ENCODE measurements around the gene ADD2.
"Not testable (repeated sequence)": the region's sequence is repeated elsewhere in the genome, so short reads cannot be mapped to it uniquely, and the experiment has no call there.

Gene ADD2

GRCh38 chr2:70745276-70745825, 22.6 kb downstream of the ADD2 start:
- no peak overlapping the region for H3K9ac ChIP-seq (ENCODE audit: low read depth, low read length)
- no peaks in the 10 kb centered on the region for H3K27me3 ChIP-seq (ENCODE audit: control insufficient read depth, insufficient read depth, low read length)
- no peak overlapping the region for H3K4me3 ChIP-seq (ENCODE audit: low read depth, low read length)
- H3K4me1 ChIP-seq (ENCODE audit: control insufficient read depth, insufficient read depth, low read length), result peaks cover 18% of the 10 kb centered on the region
- no peaks in the 10 kb centered on the region for H3K9me3 ChIP-seq (ENCODE audit: control insufficient read depth, insufficient read depth, low read length)
- no peaks in the 10 kb centered on the region for H3K36me3 ChIP-seq (ENCODE audit: control insufficient read depth, insufficient read depth, low read length)

- no peak overlapping the region for H3K4me3 ChIP-seq (ENCODE audit: low read depth, low read length)
Observed at GRCh38 chr2:70744397-70744796, 23.6 kb downstream of the ADD2 start.

GRCh38 chr2:70743677-70744076, 24.3 kb downstream of the ADD2 start:
- Histone ChIP-seq H3K4me1 (ENCODE audit: control insufficient read depth, insufficient read depth, low read length) (peaks cover 15% of the 10 kb centered on the region), H3K27me3 (ENCODE audit: control insufficient read depth, insufficient read depth, low read length) (no peaks in the 10 kb centered on the region), H3K36me3 (ENCODE audit: control insufficient read depth, insufficient read depth, low read length) (no peaks in the 10 kb centered on the region), H3K4me3 (ENCODE audit: low read depth, low read length) (no peak overlapping the region), H3K9me3 (ENCODE audit: control insufficient read depth, insufficient read depth, low read length) (no peaks in the 10 kb centered on the region), H3K9ac (ENCODE audit: low read depth, low read length) (no peak overlapping the region)

More at GRCh38 chr2:70744397-70744796, 23.6 kb downstream of the ADD2 start:
- no peaks in the 10 kb centered on the region for H3K27me3 ChIP-seq (ENCODE audit: control insufficient read depth, insufficient read depth, low read length)
- H3K36me3 ChIP-seq (ENCODE audit: control insufficient read depth, insufficient read depth, low read length), result no peaks in the 10 kb centered on the region
- H3K4me1 ChIP-seq (ENCODE audit: control insufficient read depth, insufficient read depth, low read length), result peaks cover 17% of the 10 kb centered on the region
- H3K9ac ChIP-seq (ENCODE audit: low read depth, low read length), result no peak overlapping the region
- H3K9me3 ChIP-seq (ENCODE audit: control insufficient read depth, insufficient read depth, low read length), result no peaks in the 10 kb centered on the region

- Histone ChIP-seq H3K36me3 (ENCODE audit: control insufficient read depth, insufficient read depth, low read length) (no peaks in the 10 kb centered on the region), H3K4me1 (ENCODE audit: control insufficient read depth, insufficient read depth, low read length) (peaks cover 11% of the 10 kb centered on the region), H3K9me3 (ENCODE audit: control insufficient read depth, insufficient read depth, low read length) (no peaks in the 10 kb centered on the region), H3K9ac (ENCODE audit: low read depth, low read length) (no peak overlapping the region), H3K27me3 (ENCODE audit: control insufficient read depth, insufficient read depth, low read length) (no peaks in the 10 kb centered on the region), H3K4me3 (ENCODE audit: low read depth, low read length) (no peak overlapping the region)
Observed at GRCh38 chr2:70743068-70743467, 24.9 kb downstream of the ADD2 start.

- H3K9ac ChIP-seq (ENCODE audit: low read depth, low read length); H3K9me3 ChIP-seq (ENCODE audit: control insufficient read depth, insufficient read depth, low read length); H3K27me3 ChIP-seq (ENCODE audit: control insufficient read depth, insufficient read depth, low read length); H3K4me3 ChIP-seq (ENCODE audit: low read depth, low read length); H3K36me3 ChIP-seq (ENCODE audit: control insufficient read depth, insufficient read depth, low read length): not testable (repeated sequence)
- H3K4me1 ChIP-seq (ENCODE audit: control insufficient read depth, insufficient read depth, low read length), result peaks cover 14% of the 10 kb centered on the region
Observed at GRCh38 chr2:70739492-70739891, 28.5 kb downstream of the ADD2 start.

- H3K4me3 ChIP-seq (ENCODE audit: low read depth, low read length), result no peak overlapping the region
- H3K9me3 ChIP-seq (ENCODE audit: control insufficient read depth, insufficient read depth, low read length), result no peaks in the 10 kb centered on the region
- H3K27me3 ChIP-seq (ENCODE audit: control insufficient read depth, insufficient read depth, low read length), result no peaks in the 10 kb centered on the region
- H3K36me3 ChIP-seq (ENCODE audit: control insufficient read depth, insufficient read depth, low read length), result no peaks in the 10 kb centered on the region
- H3K9ac ChIP-seq (ENCODE audit: low read depth, low read length), result no peak overlapping the region
- H3K4me1 ChIP-seq (ENCODE audit: control insufficient read depth, insufficient read depth, low read length), result peaks cover 27% of the 10 kb centered on the region
Observed at GRCh38 chr2:70738159-70738558, 29.8 kb downstream of the ADD2 start.

GRCh38 chr2:70735071-70735470, 32.9 kb downstream of the ADD2 start:
- Histone ChIP-seq H3K4me3 (ENCODE audit: low read depth, low read length) (no peak overlapping the region), H3K9ac (ENCODE audit: low read depth, low read length) (no peak overlapping the region), H3K27me3 (ENCODE audit: control insufficient read depth, insufficient read depth, low read length) (no peaks in the 10 kb centered on the region), H3K36me3 (ENCODE audit: control insufficient read depth, insufficient read depth, low read length) (no peaks in the 10 kb centered on the region), H3K9me3 (ENCODE audit: control insufficient read depth, insufficient read depth, low read length) (no peaks in the 10 kb centered on the region), H3K4me1 (ENCODE audit: control insufficient read depth, insufficient read depth, low read length) (peaks cover 38% of the 10 kb centered on the region)

- Histone ChIP-seq H3K27me3 (ENCODE audit: control insufficient read depth, insufficient read depth, low read length) (no peaks in the 10 kb centered on the region), H3K4me3 (ENCODE audit: low read depth, low read length) (no peak overlapping the region), H3K36me3 (ENCODE audit: control insufficient read depth, insufficient read depth, low read length) (no peaks in the 10 kb centered on the region), H3K9ac (ENCODE audit: low read depth, low read length) (no peak overlapping the region), H3K4me1 (ENCODE audit: control insufficient read depth, insufficient read depth, low read length) (peaks cover 47% of the 10 kb centered on the region), H3K9me3 (ENCODE audit: control insufficient read depth, insufficient read depth, low read length) (no peaks in the 10 kb centered on the region)
Observed at GRCh38 chr2:70733646-70734180, 34.3 kb downstream of the ADD2 start.

- Histone ChIP-seq H3K36me3 (ENCODE audit: control insufficient read depth, insufficient read depth, low read length) (no peaks in the 10 kb centered on the region), H3K9ac (ENCODE audit: low read depth, low read length) (no peak overlapping the region), H3K4me1 (ENCODE audit: control insufficient read depth, insufficient read depth, low read length) (peaks cover 54% of the 10 kb centered on the region), H3K9me3 (ENCODE audit: control insufficient read depth, insufficient read depth, low read length) (no peaks in the 10 kb centered on the region), H3K27me3 (ENCODE audit: control insufficient read depth, insufficient read depth, low read length) (no peaks in the 10 kb centered on the region), H3K4me3 (ENCODE audit: low read depth, low read length) (no peak overlapping the region)
Observed at GRCh38 chr2:70732766-70733645, 35.0 kb downstream of the ADD2 start.

- peaks cover 51% of the 10 kb centered on the region for H3K4me1 ChIP-seq (ENCODE audit: control insufficient read depth, insufficient read depth, low read length)
- no peak overlapping the region for H3K9ac ChIP-seq (ENCODE audit: low read depth, low read length)
- no peak overlapping the region for H3K4me3 ChIP-seq (ENCODE audit: low read depth, low read length)
- no peaks in the 10 kb centered on the region for H3K9me3 ChIP-seq (ENCODE audit: control insufficient read depth, insufficient read depth, low read length)
- no peaks in the 10 kb centered on the region for H3K27me3 ChIP-seq (ENCODE audit: control insufficient read depth, insufficient read depth, low read length)
- no peaks in the 10 kb centered on the region for H3K36me3 ChIP-seq (ENCODE audit: control insufficient read depth, insufficient read depth, low read length)
Observed at GRCh38 chr2:70730730-70731129, 37.3 kb downstream of the ADD2 start.

GRCh38 chr2:70729647-70730046, 38.4 kb downstream of the ADD2 start:
- H3K4me1 ChIP-seq (ENCODE audit: control insufficient read depth, insufficient read depth, low read length), result peaks cover 47% of the 10 kb centered on the region
- H3K9ac ChIP-seq (ENCODE audit: low read depth, low read length), result no peak overlapping the region
- no peaks in the 10 kb centered on the region for H3K27me3 ChIP-seq (ENCODE audit: control insufficient read depth, insufficient read depth, low read length)
- no peaks in the 10 kb centered on the region for H3K36me3 ChIP-seq (ENCODE audit: control insufficient read depth, insufficient read depth, low read length)
- no peaks in the 10 kb centered on the region for H3K9me3 ChIP-seq (ENCODE audit: control insufficient read depth, insufficient read depth, low read length)
- no peak overlapping the region for H3K4me3 ChIP-seq (ENCODE audit: low read depth, low read length)

- H3K4me3 ChIP-seq (ENCODE audit: low read depth, low read length), result no peak overlapping the region
- H3K27me3 ChIP-seq (ENCODE audit: control insufficient read depth, insufficient read depth, low read length), result no peaks in the 10 kb centered on the region
- H3K9me3 ChIP-seq (ENCODE audit: control insufficient read depth, insufficient read depth, low read length), result no peaks in the 10 kb centered on the region
- H3K36me3 ChIP-seq (ENCODE audit: control insufficient read depth, insufficient read depth, low read length), result no peaks in the 10 kb centered on the region
- H3K9ac ChIP-seq (ENCODE audit: low read depth, low read length), result no peak overlapping the region
- peaks cover 33% of the 10 kb centered on the region for H3K4me1 ChIP-seq (ENCODE audit: control insufficient read depth, insufficient read depth, low read length)
Observed at GRCh38 chr2:70728128-70728527, 39.9 kb downstream of the ADD2 start.

Data from iPS-15b (cell line).